Gastroesophageal sphincter (tissue), 3 donors: ENCODE data around the gene CMIP.

ENCODE experiments used
- EP300 ChIP-seq: sonication (generic); formaldehyde crosslinking; IDR thresholded peaks from one replicate; pipeline ENCODE4 v1.6.1; 2017; ENCODE audit warnings: antibody characterized with exemption, mild to moderate bottlenecking
- POLR2AphosphoS5 ChIP-seq: sonication (generic); formaldehyde crosslinking; IDR thresholded peaks from one replicate; pipeline ENCODE4 v1.6.1; 2017; ENCODE audit warnings: antibody characterized with exemption
- TF ChIP-seq, protein P1 (sequence below), 4 experiments: fragments of 200-600 bp in 2 of 4; fragments of 450-650 bp in 2 of 4; sonication (generic) in 1 of 4; IDR thresholded peaks; one replicate each; pipeline ENCODE4 v1.5.1; 2017 to 2019; ENCODE audit warnings: antibody characterized with exemption in 4 of 4, mild to moderate bottlenecking in 2 of 4, moderate library complexity in 2 of 4

DNA sequence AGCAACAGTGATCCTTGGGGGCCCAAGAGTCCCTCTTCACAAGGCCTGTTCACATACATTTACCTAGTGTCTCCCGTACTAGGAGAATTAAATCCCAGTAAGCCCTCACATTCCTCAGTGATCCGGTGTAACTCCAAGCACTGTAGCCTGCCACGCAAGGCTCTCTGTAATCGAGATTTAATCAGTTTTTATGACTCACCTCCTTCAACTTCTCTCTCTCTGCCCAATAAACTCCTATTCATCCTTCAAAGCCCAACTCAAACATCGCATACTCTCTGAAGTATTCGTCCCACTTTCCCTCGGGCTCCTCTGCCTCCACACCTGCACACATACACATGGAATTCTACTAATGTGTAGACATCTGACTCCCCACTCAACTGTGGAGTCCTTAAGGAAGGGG lies 141.8 kb downstream of the CMIP start:
- TF ChIP-seq, protein P1, sequence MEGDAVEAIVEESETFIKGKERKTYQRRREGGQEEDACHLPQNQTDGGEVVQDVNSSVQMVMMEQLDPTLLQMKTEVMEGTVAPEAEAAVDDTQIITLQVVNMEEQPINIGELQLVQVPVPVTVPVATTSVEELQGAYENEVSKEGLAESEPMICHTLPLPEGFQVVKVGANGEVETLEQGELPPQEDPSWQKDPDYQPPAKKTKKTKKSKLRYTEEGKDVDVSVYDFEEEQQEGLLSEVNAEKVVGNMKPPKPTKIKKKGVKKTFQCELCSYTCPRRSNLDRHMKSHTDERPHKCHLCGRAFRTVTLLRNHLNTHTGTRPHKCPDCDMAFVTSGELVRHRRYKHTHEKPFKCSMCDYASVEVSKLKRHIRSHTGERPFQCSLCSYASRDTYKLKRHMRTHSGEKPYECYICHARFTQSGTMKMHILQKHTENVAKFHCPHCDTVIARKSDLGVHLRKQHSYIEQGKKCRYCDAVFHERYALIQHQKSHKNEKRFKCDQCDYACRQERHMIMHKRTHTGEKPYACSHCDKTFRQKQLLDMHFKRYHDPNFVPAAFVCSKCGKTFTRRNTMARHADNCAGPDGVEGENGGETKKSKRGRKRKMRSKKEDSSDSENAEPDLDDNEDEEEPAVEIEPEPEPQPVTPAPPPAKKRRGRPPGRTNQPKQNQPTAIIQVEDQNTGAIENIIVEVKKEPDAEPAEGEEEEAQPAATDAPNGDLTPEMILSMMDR (IDR thresholded peaks at IDR 0.05), result no peak
- TF ChIP-seq POLR2AphosphoS5 (no peak), EP300 (no peak)
